ENCODE results near the gene PLA2R1. TPM values are rescaled to one million over a fixed set of nuclear protein-coding genes. Genes with fewer than 3 reads are reported as not detected.

Gene PLA2R1
- polyA plus RNA-seq, 1 experiment = 2.0 TPM

GRCh38 chr2:160033732-160034392 lies 28.6 kb downstream of the PLA2R1 start:
- CTCF ChIA-PET = no interaction called here
- peaks cover 11% of the 10 kb centered on the region for H3K27me3 ChIP-seq (ENCODE audit: control insufficient read depth, insufficient read depth, low read length)
- no peaks in the 10 kb centered on the region for H3K9me3 ChIP-seq (ENCODE audit: control insufficient read depth, insufficient read depth, low read length)
- TF ChIP-seq CTCF (IDR thresholded peaks at IDR 0.05; ENCODE audit: low read depth, low read length) = no peak
- H3K27ac ChIP-seq (ENCODE audit: low read depth, low read length) = no peak overlapping the region
- POLR2A ChIA-PET = no interaction called here
- H3K4me3 ChIP-seq (ENCODE audit: low read depth, low read length) = no peak overlapping the region
- no peak for DNase-seq (ENCODE audit: low read depth, low spot score)

GRCh38 chr2:160029270-160029628 lies 33.2 kb downstream of the PLA2R1 start:
- TF ChIP-seq CTCF (IDR thresholded peaks at IDR 0.05; ENCODE audit: low read depth, low read length) = no peak
- Histone ChIP-seq H3K9me3 (ENCODE audit: control insufficient read depth, insufficient read depth, low read length) (no peaks in the 10 kb centered on the region), H3K27ac (ENCODE audit: low read depth, low read length) (no peak overlapping the region), H3K27me3 (ENCODE audit: control insufficient read depth, insufficient read depth, low read length) (no peaks in the 10 kb centered on the region), H3K4me3 (ENCODE audit: low read depth, low read length) (no peak overlapping the region)
- POLR2A ChIA-PET = no interaction called here
- DNase-seq (ENCODE audit: low read depth, low spot score) = no peak
- CTCF ChIA-PET = no interaction called here

DNA sequence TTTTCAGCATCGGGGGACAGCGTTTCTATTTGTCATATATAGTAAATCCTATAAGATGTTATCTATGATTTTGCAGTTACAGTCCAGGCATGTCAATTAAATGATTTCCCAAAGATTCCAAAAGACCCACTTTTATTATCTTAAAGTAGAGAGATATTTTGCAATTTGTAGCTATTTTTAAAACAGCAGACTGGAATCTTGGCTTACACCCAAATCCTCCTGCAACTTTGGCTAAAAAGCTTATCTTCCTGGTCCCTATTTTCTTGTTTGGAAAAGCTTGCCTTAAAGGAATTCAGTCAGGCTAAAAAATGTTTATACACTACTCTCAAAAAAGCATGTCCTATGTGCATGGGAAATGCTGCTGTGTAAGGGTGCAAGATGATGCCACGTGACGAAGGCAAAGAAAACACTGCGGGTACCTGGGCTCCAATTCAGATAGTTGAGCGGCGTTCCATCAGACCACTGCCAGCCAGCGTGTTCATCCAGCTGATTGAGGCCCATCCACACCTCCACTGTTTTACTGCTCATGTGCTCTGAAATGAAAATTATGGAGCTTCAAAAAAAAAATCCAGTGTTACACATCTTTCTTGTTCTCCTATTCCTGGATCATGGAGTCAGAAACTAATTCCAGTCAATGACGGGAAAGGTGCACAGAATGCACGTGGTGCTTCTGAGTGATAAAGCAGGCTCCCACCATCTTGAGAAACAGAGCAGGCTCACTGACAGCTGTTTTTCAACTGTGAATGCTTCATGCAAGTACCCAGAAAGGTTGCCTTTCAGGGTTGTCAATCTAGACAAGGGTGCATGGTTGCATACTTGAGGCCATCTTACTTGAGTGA lies 33.8 kb downstream of the PLA2R1 start:
- no peak overlapping the region for H3K4me3 ChIP-seq (ENCODE audit: low read depth, low read length)
- no peaks in the 10 kb centered on the region for H3K27me3 ChIP-seq (ENCODE audit: control insufficient read depth, insufficient read depth, low read length)
- CTCF ChIA-PET = no interaction called here
- DNase-seq (ENCODE audit: low read depth, low spot score) = no peak
- TF ChIP-seq CTCF (IDR thresholded peaks at IDR 0.05; ENCODE audit: low read depth, low read length) = no peak
- no peaks in the 10 kb centered on the region for H3K9me3 ChIP-seq (ENCODE audit: control insufficient read depth, insufficient read depth, low read length)
- POLR2A ChIA-PET = interaction anchor here (0.5 to 0.6 kb wide), 2 partner anchors 28 to 1059 kb away, joined by 3 read pairs; no protein-coding TSS in a partner anchor
- H3K27ac ChIP-seq (ENCODE audit: low read depth, low read length) = no peak overlapping the region

- Histone ChIP-seq H3K9me3 (ENCODE audit: control insufficient read depth, insufficient read depth, low read length) (no peaks in the 10 kb centered on the region), H3K4me3 (ENCODE audit: low read depth, low read length) (no peak overlapping the region), H3K27me3 (ENCODE audit: control insufficient read depth, insufficient read depth, low read length) (peaks cover 7% of the 10 kb centered on the region), H3K27ac (ENCODE audit: low read depth, low read length) (no peak overlapping the region)
- POLR2A ChIA-PET = no interaction called here
- no peak for DNase-seq (ENCODE audit: low read depth, low spot score)
- CTCF ChIA-PET = interaction anchor here (1.0 kb wide), 1 partner anchor 39 kb away, joined by 4 read pairs; no protein-coding TSS in a partner anchor
- peak; percentile 20; the same call in 1 of the 2 replicates for TF ChIP-seq CTCF (IDR thresholded peaks at IDR 0.05; ENCODE audit: low read depth, low read length)
These were observed 40.3 kb downstream of the PLA2R1 start for GRCh38 chr2:160022162-160022561.
